PFSK-1 (cell line): ENCODE data around the gene RASAL3.

Source experiments
- POLR2AphosphoS5 ChIP-seq: IDR thresholded peaks from 2 replicates; pipeline ENCODE4 v1.6.1; 2012; ENCODE audit warnings: low read depth, mild to moderate bottlenecking, control low read depth, low read length, moderate library complexity
- SIN3A ChIP-seq: IDR thresholded peaks from 2 replicates; pipeline ENCODE4 v1.6.1; 2012; ENCODE audit warnings: mild to moderate bottlenecking, low read length, moderate library complexity, borderline replicate concordance; ENCODE audit not compliant: insufficient read depth
- TAF1 ChIP-seq: IDR thresholded peaks from 2 replicates; pipeline ENCODE4 v1.6.1; 2012; ENCODE audit warnings: low read length, control low read depth, borderline replicate concordance; ENCODE audit not compliant: insufficient read depth

DNA sequence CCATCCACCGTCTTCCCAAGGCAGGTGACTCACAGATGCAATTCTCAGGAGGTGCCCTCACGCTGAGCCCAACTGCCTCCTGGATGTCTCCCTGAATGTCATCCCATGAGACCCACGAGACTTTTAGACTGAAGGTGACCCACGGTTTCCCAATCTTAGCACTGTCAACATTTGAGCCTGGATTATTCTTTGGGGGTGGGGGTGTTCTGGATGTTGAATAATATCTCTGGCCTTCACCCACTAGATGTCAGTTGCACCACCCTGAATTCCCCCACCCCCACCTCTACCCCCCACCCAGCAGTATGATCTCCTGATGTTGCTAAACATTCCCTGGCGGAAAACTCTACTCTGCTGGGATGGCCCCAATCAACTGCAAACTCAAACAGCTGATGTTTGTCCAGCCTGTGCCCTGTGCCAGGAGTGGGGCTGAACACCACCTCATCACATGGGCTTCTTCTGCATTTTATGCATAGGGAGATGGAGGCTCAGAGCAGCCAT, 41.8 kb upstream of the RASAL3 start:
- TF ChIP-seq POLR2AphosphoS5: no peak
- no peak for TF ChIP-seq SIN3A
- no peak for TF ChIP-seq TAF1
